Activated B cell treated with CpG ODN at 0.5 μM for 24 hours (primary cell): ENCODE data around the gene STRIP2. TPM values are rescaled to one million over a fixed set of nuclear protein-coding genes. Genes with fewer than 3 reads are reported as not detected.
"Not testable (repeated sequence)": the region's sequence is repeated elsewhere in the genome, so short reads cannot be mapped to it uniquely, and the experiment has no call there.

Experiments
- ATAC-seq: fragments of 200-7000 bp; cut with Tn5 transposase; one replicate; pipeline ENCODE4 v1.10.0; 2021; ENCODE audit warnings: low read depth, mild to moderate bottlenecking, moderate library complexity
- CTCF ChIA-PET: fragments of 350-600 bp; sonication (Branson Sonifier 250); formaldehyde crosslinking; loops from one replicate; lab custom pipeline; 2021; ENCODE audit warnings: antibody characterized with exemption; lab: Charles Lee
- POLR2A ChIA-PET: fragments of 350-600 bp; sonication (Branson Sonifier 250); formaldehyde crosslinking; loops from one replicate; lab custom pipeline; 2021; ENCODE audit warnings: antibody characterized with exemption; lab: Charles Lee
- DNase-seq: peaks from one replicate; pipeline ENCODE4 v3.0.0; 2022
- H3K27ac Mint-ChIP-seq: one replicate; pipeline ENCODE4 v1.8.0; 2020; ENCODE audit warnings: mixed read lengths
- H3K27me3 Mint-ChIP-seq: one replicate; pipeline ENCODE4 v1.8.0; 2021; ENCODE audit warnings: mixed read lengths
- H3K36me3 Mint-ChIP-seq: one replicate; pipeline ENCODE4 v1.8.0; 2021; ENCODE audit warnings: low read depth, mixed read lengths
- H3K4me1 Mint-ChIP-seq: one replicate; pipeline ENCODE4 v1.8.0; 2021; ENCODE audit warnings: mixed read lengths
- H3K4me3 Mint-ChIP-seq: one replicate; pipeline ENCODE4 v1.8.0; 2020; ENCODE audit warnings: mild to moderate bottlenecking, mixed read lengths
- H3K9me3 Mint-ChIP-seq: one replicate; pipeline ENCODE4 v1.8.0; 2020; ENCODE audit warnings: mixed read lengths
- CTCF ChIP-seq: fragments of 200-600 bp; IDR thresholded peaks from one replicate; pipeline ENCODE4 v1.8.0; 2022; ENCODE audit warnings: antibody characterized with exemption, mild to moderate bottlenecking
- intact Hi-C: fragments of 100-400 bp; cut with micrococcal nuclease; formaldehyde crosslinking; loops from one replicate; pipeline ENCODE4 v1.15.1; 2024
- total RNA-seq: library from RNA; stranded (reverse); gene quantifications from 2 replicates; pipeline ENCODE4 v1.2.3, GENCODE V29; 2022

Gene STRIP2
- total RNA-seq, 1 donor from 2014 or later = 0.35 TPM

- ATAC-seq (no peak), DNase-seq (no peak)
- intact Hi-C loops = no loop called here
- Mint-ChIP-seq H3K9me3 (no peaks in the 10 kb centered on the region), H3K4me1 (no peaks in the 10 kb centered on the region), H3K4me3 (no peak overlapping the region), H3K27ac (no peak overlapping the region), H3K36me3 (no peaks in the 10 kb centered on the region), H3K27me3 (peaks cover 27% of the 10 kb centered on the region)
- no peak for TF ChIP-seq CTCF
- POLR2A ChIA-PET = no interaction called here
- CTCF ChIA-PET = no interaction called here
Observed at GRCh38 chr7:129525225-129525862, 91.1 kb downstream of the STRIP2 start.

- intact Hi-C loops = no loop called here
- H3K27ac Mint-ChIP-seq = no peak overlapping the region
- no peaks in the 10 kb centered on the region for H3K9me3 Mint-ChIP-seq
- H3K27me3 Mint-ChIP-seq = peaks cover 19% of the 10 kb centered on the region
- ATAC-seq (no peak), DNase-seq (no peak)
- POLR2A ChIA-PET = no interaction called here
- H3K4me1 Mint-ChIP-seq = no peaks in the 10 kb centered on the region
- CTCF ChIA-PET = no interaction called here
- no peak overlapping the region for H3K4me3 Mint-ChIP-seq
- TF ChIP-seq CTCF = no peak
- H3K36me3 Mint-ChIP-seq = no peaks in the 10 kb centered on the region
Observed at GRCh38 chr7:129529643-129530042, 95.4 kb downstream of the STRIP2 start.

GRCh38 chr7:129530795-129531391, 96.7 kb downstream of the STRIP2 start:
- intact Hi-C loops = no loop called here
- no peak overlapping the region for H3K4me3 Mint-ChIP-seq
- ATAC-seq = peak; percentile 28

GRCh38 chr7:129531721-129532120, 97.5 kb downstream of the STRIP2 start:
- Mint-ChIP-seq H3K4me3 (no peak overlapping the region), H3K27me3 (peaks cover 8% of the 10 kb centered on the region), H3K36me3 (no peaks in the 10 kb centered on the region), H3K4me1 (no peaks in the 10 kb centered on the region), H3K27ac (no peak overlapping the region), H3K9me3 (no peaks in the 10 kb centered on the region)
- DNase-seq (no peak), ATAC-seq (no peak)
- CTCF ChIA-PET = no interaction called here
- no peak for TF ChIP-seq CTCF
- POLR2A ChIA-PET = no interaction called here
- intact Hi-C loops = no loop called here

More at GRCh38 chr7:129530795-129531391, 96.7 kb downstream of the STRIP2 start:
- Mint-ChIP-seq H3K27ac (no peak overlapping the region), H3K9me3 (no peaks in the 10 kb centered on the region), H3K36me3 (no peaks in the 10 kb centered on the region), H3K4me1 (no peaks in the 10 kb centered on the region), H3K27me3 (peaks cover 11% of the 10 kb centered on the region)
- CTCF ChIA-PET = no interaction called here
- TF ChIP-seq CTCF = no peak
- no peak for DNase-seq
- POLR2A ChIA-PET = no interaction called here

- no peaks in the 10 kb centered on the region for H3K36me3 Mint-ChIP-seq
- no peaks in the 10 kb centered on the region for H3K4me1 Mint-ChIP-seq
- peaks cover 3% of the 10 kb centered on the region for H3K27me3 Mint-ChIP-seq
- DNase-seq (no peak), ATAC-seq (no peak)
- no peaks in the 10 kb centered on the region for H3K9me3 Mint-ChIP-seq
- no peak overlapping the region for H3K4me3 Mint-ChIP-seq
- ChIA-PET POLR2A (no interaction called here), CTCF (no interaction called here)
- H3K27ac Mint-ChIP-seq = no peak overlapping the region
- intact Hi-C loops = no loop called here
- TF ChIP-seq CTCF = no peak
Observed at GRCh38 chr7:129532375-129532774, 98.1 kb downstream of the STRIP2 start.

GRCh38 chr7:129534558-129535274, 100.5 kb downstream of the STRIP2 start:
- H3K4me3 Mint-ChIP-seq, H3K4me1 Mint-ChIP-seq, DNase-seq, intact Hi-C loops, CTCF ChIA-PET, H3K27ac Mint-ChIP-seq, H3K9me3 Mint-ChIP-seq, H3K36me3 Mint-ChIP-seq, POLR2A ChIA-PET, H3K27me3 Mint-ChIP-seq, ATAC-seq: not testable (repeated sequence)
